Neural cell (in vitro differentiated cells): ENCODE data around the gene AQP2. TPM values are rescaled to one million over a fixed set of nuclear protein-coding genes. Genes with fewer than 3 reads are reported as not detected.

ENCODE experiments used
- H2AFZ ChIP-seq: fragments of 200-600, 300-800 bp; sonication (generic), shearing (Covaris generic); 2 replicates; pipeline ENCODE4 v1.6.0; 2014; ENCODE audit warnings: low read depth, mild to moderate bottlenecking, antibody characterized with exemption, low read length, moderate library complexity
- H3F3A ChIP-seq: fragments of 200-600 bp; shearing (Covaris generic); 2 replicates; pipeline ENCODE4 v1.6.1; 2016; ENCODE audit warnings: mild to moderate bottlenecking, moderate library complexity, mixed read lengths, antibody characterized with exemption, low read length; ENCODE audit not compliant: insufficient read depth, poor library complexity, severe bottlenecking
- H3K27ac ChIP-seq: fragments of 200-600, 300-800 bp; sonication (generic), shearing (Covaris generic); 2 replicates; pipeline ENCODE4 v1.5.1; 2014; ENCODE audit warnings: mild to moderate bottlenecking, low read length, moderate library complexity
- H3K27me3 ChIP-seq: fragments of 300-800, 200-600 bp; sonication (generic), shearing (Covaris generic); 2 replicates; pipeline ENCODE4 v1.6.0; 2014; ENCODE audit warnings: mild to moderate bottlenecking, low read depth, low read length, moderate library complexity; ENCODE audit not compliant: insufficient read depth
- H3K36me3 ChIP-seq: fragments of 300-800, 200-600 bp; sonication (generic), shearing (Covaris generic); 2 replicates; pipeline ENCODE4 v1.5.1; 2014; ENCODE audit warnings: mild to moderate bottlenecking, antibody characterized with exemption, low read length, moderate library complexity; ENCODE audit not compliant: insufficient read depth
- H3K4me2 ChIP-seq: fragments of 300-800, 200-600 bp; sonication (generic), shearing (Covaris generic); 2 replicates; pipeline ENCODE4 v1.6.0; 2014; ENCODE audit warnings: mild to moderate bottlenecking, low read length
- H3K4me3 ChIP-seq: fragments of 300-800, 200-600 bp; sonication (generic), shearing (Covaris generic); 2 replicates; pipeline ENCODE4 v1.5.1; 2014; ENCODE audit warnings: mild to moderate bottlenecking, low read length, moderate library complexity
- H3K79me2 ChIP-seq: fragments of 200-600 bp; shearing (Covaris generic); replicated peaks from 2 replicates; pipeline ENCODE4 v1.6.0; 2014; ENCODE audit warnings: mild to moderate bottlenecking, low read length, moderate library complexity; ENCODE audit not compliant: insufficient read depth
- H3K9ac ChIP-seq: fragments of 300-800, 200-600 bp; sonication (generic), shearing (Covaris generic); 2 replicates; pipeline ENCODE4 v1.6.1; 2016; ENCODE audit warnings: mild to moderate bottlenecking, low read length, mixed read lengths
- H3K9me2 ChIP-seq: fragments of 200-600 bp; shearing (Covaris generic); 2 replicates; pipeline ENCODE4 v1.6.1; 2016; ENCODE audit warnings: mild to moderate bottlenecking, low read length, mixed read lengths; ENCODE audit not compliant: insufficient read depth
- H3K9me3 ChIP-seq: fragments of 200-600, 300-800 bp; sonication (generic), shearing (Covaris generic); 2 replicates; pipeline ENCODE4 v1.6.1; 2016; ENCODE audit warnings: mild to moderate bottlenecking, mixed run types, low read length, moderate library complexity, mixed read lengths
- H4K20me1 ChIP-seq: fragments of 200-600 bp; shearing (Covaris generic); 2 replicates; pipeline ENCODE4 v1.6.1; 2016; ENCODE audit warnings: mild to moderate bottlenecking, mixed run types; ENCODE audit not compliant: insufficient read depth
- CTCF ChIP-seq: fragments of 450-650 bp; IDR thresholded peaks from 2 replicates; pipeline ENCODE4 v1.5.1; 2014; ENCODE audit warnings: antibody characterized with exemption, mild to moderate bottlenecking, moderate library complexity; ENCODE audit not compliant: poor library complexity, severe bottlenecking
- EP300 ChIP-seq: fragments of 450-650 bp; conservative IDR thresholded peaks from 2 replicates; pipeline ENCODE4 v1.6.1; 2014; ENCODE audit warnings: antibody characterized with exemption, mild to moderate bottlenecking, moderate library complexity; ENCODE audit not compliant: poor library complexity, severe bottlenecking
- EZH2 ChIP-seq: fragments of 200-600, 300-800 bp; shearing (Covaris generic), sonication (generic); IDR thresholded peaks from 2 replicates; pipeline ENCODE4 v1.6.1; 2014; ENCODE audit warnings: antibody characterized with exemption, low read length, borderline replicate concordance, mild to moderate bottlenecking; ENCODE audit not compliant: insufficient read depth, poor library complexity, severe bottlenecking
- MXI1 ChIP-seq: fragments of 450-650 bp; conservative IDR thresholded peaks from 2 replicates; pipeline ENCODE4 v1.6.1; 2014; ENCODE audit warnings: antibody characterized with exemption, mild to moderate bottlenecking; ENCODE audit not compliant: poor library complexity, severe bottlenecking
- POLR2AphosphoS5 ChIP-seq: IDR thresholded peaks from 2 replicates; pipeline ENCODE4 v1.6.1; 2012
- RAD21 ChIP-seq: fragments of 450-650 bp; conservative IDR thresholded peaks from 2 replicates; pipeline ENCODE4 v1.6.1; 2014; ENCODE audit warnings: antibody characterized with exemption, mild to moderate bottlenecking, moderate library complexity
- REST ChIP-seq: IDR thresholded peaks from 2 replicates; pipeline ENCODE4 v1.6.1; 2012; ENCODE audit warnings: borderline replicate concordance
- SMC3 ChIP-seq: fragments of 450-650 bp; conservative IDR thresholded peaks from 2 replicates; pipeline ENCODE4 v1.6.1; 2014; ENCODE audit warnings: antibody characterized with exemption, mild to moderate bottlenecking, moderate library complexity; ENCODE audit not compliant: poor library complexity
- TAF1 ChIP-seq: IDR thresholded peaks from 2 replicates; pipeline ENCODE4 v1.6.1; 2012; ENCODE audit warnings: low read depth
- polyA plus RNA-seq: library from polyadenylated mRNA; depleted of rRNA; stranded (reverse); fragments of >200 nt; gene quantifications from 2 replicates; pipeline ENCODE4 v1.2.3, GENCODE V29; 2014

AQP2 gene
- polyA plus RNA-seq, 1 donor from 2014 or later: not detected

- Histone ChIP-seq H3K27me3 (peaks cover 8% of the 10 kb centered on the region), H3K36me3 (no peaks in the 10 kb centered on the region), H2AFZ (no peak overlapping the region)
These were observed 4.6 kb downstream of the AQP2 start for GRCh38 chr12:49954863-49955830.

More at GRCh38 chr12:49954863-49955830, 4.6 kb downstream of the AQP2 start:
- Histone ChIP-seq H3K9me3 (no peaks in the 10 kb centered on the region), H4K20me1 (no peaks in the 10 kb centered on the region), H3K9ac (no peak overlapping the region), H3K4me2 (no peak overlapping the region), H3K9me2 (no peaks in the 10 kb centered on the region), H3K27ac (no peak overlapping the region), H3K79me2 (no peaks in the 10 kb centered on the region), H3K4me3 (no peak overlapping the region), H3F3A (no peaks in the 10 kb centered on the region)
- TF ChIP-seq RAD21 (no peak), TAF1 (no peak), CTCF (no peak), EZH2 (no peak), SMC3 (no peak), POLR2AphosphoS5 (no peak), EP300 (no peak), MXI1 (no peak), REST (no peak)
